K562 (cell line): ENCODE data around the gene ITPK1. TPM values are rescaled to one million over a fixed set of nuclear protein-coding genes. Genes with fewer than 3 reads are reported as not detected.

Experiments used
- KDM1A ChIP-seq, 2 experiments: fragments of 450-650 bp; IDR thresholded peaks; 2 replicates each; pipeline ENCODE4 v1.6.1; 2016; ENCODE audit warnings: mild to moderate bottlenecking in 2 of 2
- RFX1 ChIP-seq: fragments of 450-650 bp; IDR thresholded peaks from 2 replicates; pipeline ENCODE4 v1.6.1; 2016; ENCODE audit warnings: mild to moderate bottlenecking, moderate library complexity
- polyA plus RNA-seq, 8 experiments: library from polyadenylated mRNA; depleted of rRNA in 4 of 8; stranded (reverse) in 5 of 8; unstranded in 3 of 8; fragments of >200 nt; fragmentation: Nextera tagmentation in 2 of 8; fragmentation: Illumina TruSeq in 1 of 8; extraction: Ambion mirVana in 2 of 8; extraction: Trizol in 1 of 8; gene quantifications; 2 replicates each; pipeline versions ENCODE4 v1.2.1 to v1.2.3, GENCODE V29; 2011 to 2014; ENCODE audit warnings: inconsistent platforms in 1 of 8, missing spikeins in 1 of 8
- total RNA-seq, 7 experiments: library from RNA; depleted of rRNA in 6 of 7; stranded (reverse); fragments of >200 nt in 6 of 7; fragmentation: Illumina TruSeq in 2 of 7; extraction: Trizol in 2 of 7; gene quantifications; 2 replicates each; pipeline versions ENCODE4 v1.2.1 to v1.2.3, GENCODE V29; 2011 to 2021; ENCODE audit warnings: low replicate concordance in 1 of 7
- TF ChIP-seq, protein P1 (sequence below), 2 experiments: fragments of 450-650 bp in 1 of 2; sonication (generic) in 1 of 2; formaldehyde crosslinking in 1 of 2; IDR thresholded peaks; 2 replicates each; pipeline versions ENCODE4 v1.7.1 to v1.9.0; 2016 to 2022; ENCODE audit warnings: inconsistent platforms in 1 of 2, mild to moderate bottlenecking in 1 of 2, missing genetic modification reagents in 1 of 2
- TF ChIP-seq, protein P2 (sequence below): fragments of 450-650 bp; IDR thresholded peaks from 2 replicates; pipeline ENCODE4 v1.6.1; 2017; ENCODE audit warnings: antibody characterized with exemption, mild to moderate bottlenecking
- TF ChIP-seq, protein P3 (sequence below): fragments of 450-650 bp; IDR thresholded peaks from 2 replicates; pipeline ENCODE4 v1.6.1; 2016
- TF ChIP-seq, protein P4 (sequence below): IDR thresholded peaks from 2 replicates; pipeline ENCODE4 v1.6.1; 2011; ENCODE audit warnings: borderline replicate concordance, low read depth, mild to moderate bottlenecking, moderate library complexity, low read length; ENCODE audit not compliant: insufficient read depth, poor library complexity, severe bottlenecking

ITPK1 gene
- total and polyA plus RNA-seq, 9 of the 15 experiments (the other 6 are each of a cell fraction or from before 2014, with no cell fraction given): 1.2 to 39.2 (median 23.0) TPM

DNA sequence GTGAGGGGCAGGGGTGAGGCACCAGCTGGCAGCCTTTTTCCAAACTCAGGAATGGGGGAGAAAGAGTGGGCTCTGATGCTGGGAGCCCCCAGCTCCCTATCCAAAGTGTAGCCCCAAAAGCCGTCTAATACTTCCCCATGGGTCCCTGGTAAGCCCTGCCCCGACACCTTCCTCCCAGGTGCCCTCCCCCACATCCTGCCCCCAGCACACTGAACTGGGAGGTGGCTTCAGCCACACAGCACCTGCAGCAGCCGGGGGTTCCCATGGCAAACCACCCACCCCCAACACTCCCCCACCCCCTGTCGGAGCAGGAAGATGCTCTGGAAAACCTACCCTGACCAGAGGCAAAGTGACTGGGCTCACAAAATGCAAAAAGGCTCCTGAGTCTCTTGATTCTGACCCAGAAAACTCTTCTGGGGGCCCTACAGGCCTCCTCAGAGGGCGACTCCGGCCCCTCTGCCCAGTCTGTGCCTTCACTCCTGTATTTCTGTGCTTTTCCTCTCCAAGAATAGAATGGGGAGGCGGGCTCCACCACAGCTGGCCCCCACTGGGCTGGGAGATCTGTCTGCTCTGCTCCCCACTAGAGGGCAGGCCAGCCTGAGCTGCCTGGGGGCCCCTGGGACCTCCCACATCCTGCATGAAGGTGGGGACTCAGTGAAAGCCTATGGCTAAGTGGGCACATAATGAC, 81.6 kb downstream of the ITPK1 start (continued):
- TF ChIP-seq, protein P1, sequence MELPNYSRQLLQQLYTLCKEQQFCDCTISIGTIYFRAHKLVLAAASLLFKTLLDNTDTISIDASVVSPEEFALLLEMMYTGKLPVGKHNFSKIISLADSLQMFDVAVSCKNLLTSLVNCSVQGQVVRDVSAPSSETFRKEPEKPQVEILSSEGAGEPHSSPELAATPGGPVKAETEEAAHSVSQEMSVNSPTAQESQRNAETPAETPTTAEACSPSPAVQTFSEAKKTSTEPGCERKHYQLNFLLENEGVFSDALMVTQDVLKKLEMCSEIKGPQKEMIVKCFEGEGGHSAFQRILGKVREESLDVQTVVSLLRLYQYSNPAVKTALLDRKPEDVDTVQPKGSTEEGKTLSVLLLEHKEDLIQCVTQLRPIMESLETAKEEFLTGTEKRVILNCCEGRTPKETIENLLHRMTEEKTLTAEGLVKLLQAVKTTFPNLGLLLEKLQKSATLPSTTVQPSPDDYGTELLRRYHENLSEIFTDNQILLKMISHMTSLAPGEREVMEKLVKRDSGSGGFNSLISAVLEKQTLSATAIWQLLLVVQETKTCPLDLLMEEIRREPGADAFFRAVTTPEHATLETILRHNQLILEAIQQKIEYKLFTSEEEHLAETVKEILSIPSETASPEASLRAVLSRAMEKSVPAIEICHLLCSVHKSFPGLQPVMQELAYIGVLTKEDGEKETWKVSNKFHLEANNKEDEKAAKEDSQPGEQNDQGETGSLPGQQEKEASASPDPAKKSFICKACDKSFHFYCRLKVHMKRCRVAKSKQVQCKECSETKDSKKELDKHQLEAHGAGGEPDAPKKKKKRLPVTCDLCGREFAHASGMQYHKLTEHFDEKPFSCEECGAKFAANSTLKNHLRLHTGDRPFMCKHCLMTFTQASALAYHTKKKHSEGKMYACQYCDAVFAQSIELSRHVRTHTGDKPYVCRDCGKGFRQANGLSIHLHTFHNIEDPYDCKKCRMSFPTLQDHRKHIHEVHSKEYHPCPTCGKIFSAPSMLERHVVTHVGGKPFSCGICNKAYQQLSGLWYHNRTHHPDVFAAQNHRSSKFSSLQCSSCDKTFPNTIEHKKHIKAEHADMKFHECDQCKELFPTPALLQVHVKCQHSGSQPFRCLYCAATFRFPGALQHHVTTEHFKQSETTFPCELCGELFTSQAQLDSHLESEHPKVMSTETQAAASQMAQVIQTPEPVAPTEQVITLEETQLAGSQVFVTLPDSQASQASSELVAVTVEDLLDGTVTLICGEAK (IDR thresholded peaks at IDR 0.05): no peak
- TF ChIP-seq, protein P1 (CRISPR knock-in tag; IDR thresholded peaks at IDR 0.05): no peak
- TF ChIP-seq RFX1 (no peak), KDM1A (IDR thresholded peaks at IDR 0.05) (no peak)
- TF ChIP-seq, protein P2, sequence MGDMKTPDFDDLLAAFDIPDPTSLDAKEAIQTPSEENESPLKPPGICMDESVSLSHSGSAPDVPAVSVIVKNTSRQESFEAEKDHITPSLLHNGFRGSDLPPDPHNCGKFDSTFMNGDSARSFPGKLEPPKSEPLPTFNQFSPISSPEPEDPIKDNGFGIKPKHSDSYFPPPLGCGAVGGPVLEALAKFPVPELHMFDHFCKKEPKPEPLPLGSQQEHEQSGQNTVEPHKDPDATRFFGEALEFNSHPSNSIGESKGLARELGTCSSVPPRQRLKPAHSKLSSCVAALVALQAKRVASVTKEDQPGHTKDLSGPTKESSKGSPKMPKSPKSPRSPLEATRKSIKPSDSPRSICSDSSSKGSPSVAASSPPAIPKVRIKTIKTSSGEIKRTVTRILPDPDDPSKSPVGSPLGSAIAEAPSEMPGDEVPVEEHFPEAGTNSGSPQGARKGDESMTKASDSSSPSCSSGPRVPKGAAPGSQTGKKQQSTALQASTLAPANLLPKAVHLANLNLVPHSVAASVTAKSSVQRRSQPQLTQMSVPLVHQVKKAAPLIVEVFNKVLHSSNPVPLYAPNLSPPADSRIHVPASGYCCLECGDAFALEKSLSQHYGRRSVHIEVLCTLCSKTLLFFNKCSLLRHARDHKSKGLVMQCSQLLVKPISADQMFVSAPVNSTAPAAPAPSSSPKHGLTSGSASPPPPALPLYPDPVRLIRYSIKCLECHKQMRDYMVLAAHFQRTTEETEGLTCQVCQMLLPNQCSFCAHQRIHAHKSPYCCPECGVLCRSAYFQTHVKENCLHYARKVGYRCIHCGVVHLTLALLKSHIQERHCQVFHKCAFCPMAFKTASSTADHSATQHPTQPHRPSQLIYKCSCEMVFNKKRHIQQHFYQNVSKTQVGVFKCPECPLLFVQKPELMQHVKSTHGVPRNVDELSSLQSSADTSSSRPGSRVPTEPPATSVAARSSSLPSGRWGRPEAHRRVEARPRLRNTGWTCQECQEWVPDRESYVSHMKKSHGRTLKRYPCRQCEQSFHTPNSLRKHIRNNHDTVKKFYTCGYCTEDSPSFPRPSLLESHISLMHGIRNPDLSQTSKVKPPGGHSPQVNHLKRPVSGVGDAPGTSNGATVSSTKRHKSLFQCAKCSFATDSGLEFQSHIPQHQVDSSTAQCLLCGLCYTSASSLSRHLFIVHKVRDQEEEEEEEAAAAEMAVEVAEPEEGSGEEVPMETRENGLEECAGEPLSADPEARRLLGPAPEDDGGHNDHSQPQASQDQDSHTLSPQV: no peak
- TF ChIP-seq, protein P3, sequence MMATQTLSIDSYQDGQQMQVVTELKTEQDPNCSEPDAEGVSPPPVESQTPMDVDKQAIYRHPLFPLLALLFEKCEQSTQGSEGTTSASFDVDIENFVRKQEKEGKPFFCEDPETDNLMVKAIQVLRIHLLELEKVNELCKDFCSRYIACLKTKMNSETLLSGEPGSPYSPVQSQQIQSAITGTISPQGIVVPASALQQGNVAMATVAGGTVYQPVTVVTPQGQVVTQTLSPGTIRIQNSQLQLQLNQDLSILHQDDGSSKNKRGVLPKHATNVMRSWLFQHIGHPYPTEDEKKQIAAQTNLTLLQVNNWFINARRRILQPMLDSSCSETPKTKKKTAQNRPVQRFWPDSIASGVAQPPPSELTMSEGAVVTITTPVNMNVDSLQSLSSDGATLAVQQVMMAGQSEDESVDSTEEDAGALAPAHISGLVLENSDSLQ: no peak
- TF ChIP-seq, protein P4, sequence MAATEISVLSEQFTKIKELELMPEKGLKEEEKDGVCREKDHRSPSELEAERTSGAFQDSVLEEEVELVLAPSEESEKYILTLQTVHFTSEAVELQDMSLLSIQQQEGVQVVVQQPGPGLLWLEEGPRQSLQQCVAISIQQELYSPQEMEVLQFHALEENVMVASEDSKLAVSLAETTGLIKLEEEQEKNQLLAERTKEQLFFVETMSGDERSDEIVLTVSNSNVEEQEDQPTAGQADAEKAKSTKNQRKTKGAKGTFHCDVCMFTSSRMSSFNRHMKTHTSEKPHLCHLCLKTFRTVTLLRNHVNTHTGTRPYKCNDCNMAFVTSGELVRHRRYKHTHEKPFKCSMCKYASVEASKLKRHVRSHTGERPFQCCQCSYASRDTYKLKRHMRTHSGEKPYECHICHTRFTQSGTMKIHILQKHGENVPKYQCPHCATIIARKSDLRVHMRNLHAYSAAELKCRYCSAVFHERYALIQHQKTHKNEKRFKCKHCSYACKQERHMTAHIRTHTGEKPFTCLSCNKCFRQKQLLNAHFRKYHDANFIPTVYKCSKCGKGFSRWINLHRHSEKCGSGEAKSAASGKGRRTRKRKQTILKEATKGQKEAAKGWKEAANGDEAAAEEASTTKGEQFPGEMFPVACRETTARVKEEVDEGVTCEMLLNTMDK: peak; percentile 37
